HG02678 (cell line): ENCODE measurements around the gene TANGO6.
A peak's percentile ranks its signal among the peaks of the same experiment; 100 is the strongest.

ENCODE experiments used
- ATAC-seq: cut with Tn5 transposase; IDR thresholded peaks from one replicate; pipeline ENCODE4 v1.9.1; 2021; ENCODE audit warnings: mild to moderate bottlenecking, moderate library complexity; ENCODE audit not compliant: unreplicated experiment

Gene TANGO6

GRCh38 chr16:68860978-68861892 is 17.9 kb downstream of the TANGO6 start:
- no peak for ATAC-seq

DNA sequence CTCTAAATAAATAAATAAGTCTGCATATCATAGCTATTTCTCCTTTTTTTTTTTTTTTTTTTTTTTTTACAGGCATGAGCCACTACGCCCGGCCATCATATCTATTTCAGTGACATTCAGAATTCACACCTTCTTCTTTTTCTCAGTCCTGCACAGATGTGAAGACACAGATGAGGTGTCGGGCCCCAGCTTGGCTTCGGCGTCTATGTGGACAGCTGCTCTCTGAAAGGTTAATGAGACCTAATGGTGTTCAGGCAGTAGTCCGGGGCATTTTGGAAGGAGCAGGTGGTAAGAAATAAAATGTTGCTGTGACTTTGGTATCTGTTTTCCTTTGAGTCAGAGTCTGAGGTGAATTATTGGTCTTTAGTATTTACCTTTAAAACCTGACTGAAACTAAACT is 23.6 kb downstream of the TANGO6 start:
- no peak for ATAC-seq

DNA sequence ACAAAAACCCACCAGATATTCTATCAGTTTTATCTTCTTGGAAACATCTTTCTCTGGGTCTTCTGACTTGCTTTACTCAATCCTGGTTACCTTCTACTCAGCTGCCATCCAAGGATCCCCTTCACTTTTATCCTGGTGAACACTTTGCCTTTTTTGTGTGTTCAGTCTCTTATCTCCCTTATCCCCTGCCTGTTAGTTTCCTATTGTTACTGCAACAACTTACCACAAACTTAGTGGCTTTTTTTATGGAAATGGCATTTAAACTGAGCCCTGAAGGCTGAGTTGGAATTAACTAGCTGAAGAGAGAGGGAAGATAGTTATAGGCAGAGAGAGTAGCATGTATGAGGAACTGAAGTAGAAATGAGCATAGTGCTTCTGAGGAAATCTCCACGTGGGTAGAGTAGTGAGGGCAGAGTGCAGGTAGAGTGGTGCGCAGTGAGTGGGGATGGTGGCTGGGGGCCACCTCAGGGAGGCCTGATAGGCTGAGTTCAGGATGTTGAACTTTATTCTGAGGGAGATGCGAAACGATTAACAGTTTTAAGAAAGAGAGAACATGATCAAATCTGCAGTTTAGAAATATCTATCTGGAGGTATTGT is 26.3 kb downstream of the TANGO6 start:
- ATAC-seq, result no peak

- ATAC-seq, result no peak
These were observed 30.5 kb downstream of the TANGO6 start for GRCh38 chr16:68873635-68874471.

DNA sequence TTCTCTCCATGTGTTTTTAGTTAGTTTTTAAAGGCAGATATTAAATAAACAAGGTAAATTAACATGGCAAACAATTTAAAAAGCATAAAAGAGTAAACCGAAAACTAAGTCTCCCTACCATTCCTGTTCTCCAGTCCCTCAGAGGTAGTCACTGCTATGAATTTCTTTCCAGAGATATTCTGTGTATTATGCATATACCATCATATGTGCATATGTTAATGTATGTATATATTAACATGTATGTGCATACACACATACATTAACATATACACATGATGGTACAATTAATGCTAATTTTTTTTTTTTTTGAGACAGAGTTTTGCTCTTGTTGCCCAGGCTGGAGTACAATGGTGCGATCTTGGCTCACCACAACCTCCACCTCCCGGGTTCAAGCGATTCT is 32.5 kb downstream of the TANGO6 start:
- no peak for ATAC-seq

GRCh38 chr16:68883685-68884084 is 40.4 kb downstream of the TANGO6 start:
- no peak for ATAC-seq

GRCh38 chr16:68884401-68884800 is 41.1 kb downstream of the TANGO6 start:
- no peak for ATAC-seq

DNA sequence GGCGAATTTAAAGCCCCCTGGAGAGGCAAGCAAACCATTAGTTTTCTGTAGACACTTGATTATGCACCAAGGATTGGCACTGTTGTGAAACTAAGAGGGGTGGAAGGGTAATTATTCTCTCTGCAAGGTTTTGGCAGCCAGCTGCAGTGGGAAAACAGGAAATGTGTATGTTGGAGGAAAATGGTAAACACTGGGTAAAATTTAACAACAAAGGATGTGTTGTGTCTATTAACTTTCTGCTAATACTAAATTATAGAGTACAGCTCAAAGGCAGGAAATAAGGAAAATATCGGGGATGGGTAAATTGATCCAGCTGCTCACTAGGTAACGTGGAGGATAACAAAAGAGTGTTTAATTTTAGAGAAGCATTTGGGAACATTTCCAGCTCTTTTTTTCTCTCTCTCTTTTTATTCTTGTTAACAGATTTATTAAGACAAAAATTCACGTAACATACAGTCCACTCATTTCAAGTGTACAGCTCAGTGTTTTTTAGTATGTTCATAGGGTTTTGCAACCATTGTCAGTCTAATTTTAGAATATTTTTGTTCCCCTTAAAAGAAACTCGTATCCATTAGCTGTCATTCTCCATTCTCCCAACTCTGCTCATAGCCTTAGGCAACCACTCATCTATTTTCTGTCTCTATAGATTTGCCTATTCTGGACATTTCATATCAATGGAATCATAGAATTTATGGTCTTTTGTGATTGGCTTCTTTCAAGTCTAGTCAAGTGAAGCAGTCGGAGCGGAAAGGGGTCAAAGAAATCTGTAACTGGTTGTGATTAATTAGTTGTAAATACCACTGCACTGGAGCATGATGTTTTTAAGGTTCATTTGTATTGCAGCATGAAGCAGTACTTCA is 41.8 kb downstream of the TANGO6 start:
- no peak for ATAC-seq

DNA sequence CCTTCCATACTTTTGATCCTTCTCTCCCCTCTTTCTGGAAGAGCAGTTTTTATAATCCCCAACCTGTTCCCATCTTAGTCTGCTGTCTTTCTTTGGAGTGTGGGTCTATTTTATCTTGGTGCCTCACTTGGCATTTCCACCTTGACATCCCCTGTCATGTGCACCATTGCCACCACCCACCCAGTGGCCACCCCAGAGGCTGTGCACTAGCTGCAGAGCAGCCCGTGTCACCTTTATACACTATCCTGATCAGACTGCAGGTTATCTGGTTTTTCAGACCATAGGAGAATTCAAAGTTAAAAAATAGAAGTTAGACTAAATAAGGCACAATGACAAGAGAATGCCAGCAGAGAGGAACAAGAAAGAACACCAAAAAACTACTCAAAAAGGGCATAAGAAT is 43.8 kb downstream of the TANGO6 start:
- no peak for ATAC-seq

DNA sequence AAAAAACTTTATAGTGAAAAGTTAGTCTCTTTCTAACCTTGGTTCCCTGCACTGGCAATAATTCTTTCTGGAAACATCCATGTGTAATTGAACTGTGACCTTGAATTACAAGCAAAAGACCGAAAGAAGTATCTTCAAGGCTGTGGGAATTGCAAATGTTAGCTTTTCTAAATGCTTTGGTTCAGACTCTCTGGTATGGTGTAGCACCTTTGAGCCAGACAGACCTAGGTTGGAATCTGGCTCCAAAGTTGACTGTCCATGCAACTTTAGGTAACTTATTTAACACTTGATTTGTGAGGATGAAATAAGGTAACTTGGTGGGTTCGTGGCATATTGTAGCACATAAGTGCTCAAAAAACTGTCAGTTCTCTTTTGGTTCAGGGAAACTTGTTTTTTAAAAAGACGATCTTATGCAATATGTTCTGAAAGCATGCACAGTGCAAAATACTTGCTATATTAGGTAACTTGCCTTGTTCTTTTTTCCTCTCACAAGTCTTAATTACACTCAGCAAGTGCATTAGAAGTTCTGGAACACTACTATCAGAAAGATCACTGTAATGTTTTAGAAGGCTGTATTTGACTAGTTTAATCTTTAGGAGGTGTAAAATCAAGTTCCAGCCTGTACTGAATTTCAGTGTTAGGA is 46.3 kb downstream of the TANGO6 start:
- ATAC-seq, result no peak

DNA sequence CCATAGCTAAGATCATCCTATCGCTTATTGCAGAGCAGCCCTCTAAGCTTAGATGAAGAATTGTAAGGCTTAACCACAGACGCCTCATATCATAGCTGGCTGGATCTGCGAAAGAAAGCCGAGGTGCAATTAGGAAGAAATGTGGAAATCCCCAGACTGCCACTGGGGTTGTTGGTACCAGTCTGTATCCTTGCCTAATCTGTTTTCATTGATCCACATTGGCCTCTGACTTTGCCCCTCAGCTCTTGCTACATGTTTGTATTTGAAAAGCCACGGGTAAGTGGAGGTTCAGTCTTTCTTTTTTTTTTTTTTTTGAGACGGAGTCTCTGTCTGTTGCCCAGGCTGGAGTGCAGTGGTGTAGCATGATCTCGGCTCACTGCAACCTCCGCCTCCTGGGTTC is 48.9 kb downstream of the TANGO6 start:
- no peak for ATAC-seq

DNA sequence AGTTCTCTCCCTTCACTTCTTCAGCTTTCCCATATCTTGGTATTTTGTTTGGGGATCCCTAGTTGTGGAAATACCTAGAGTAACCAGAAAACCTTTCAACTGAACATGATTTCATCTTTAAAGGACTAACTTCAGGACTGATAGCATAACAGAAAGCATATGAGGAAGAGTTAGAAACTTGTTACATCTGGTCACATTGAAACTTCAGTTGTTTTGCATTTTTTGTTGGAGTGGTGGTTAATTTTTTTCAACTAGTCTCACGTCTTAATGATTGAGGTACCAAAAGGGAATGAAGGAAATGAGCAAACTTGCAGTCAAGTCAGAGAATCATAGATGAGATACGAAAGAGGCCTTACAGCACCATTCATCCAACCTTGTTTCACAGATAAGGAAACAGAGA is 49.6 kb downstream of the TANGO6 start:
- ATAC-seq, result peak; percentile 55

GRCh38 chr16:68893710-68894705 is 50.7 kb downstream of the TANGO6 start:
- ATAC-seq, result no peak

- no peak for ATAC-seq
These were observed 51.4 kb downstream of the TANGO6 start for GRCh38 chr16:68894714-68895113.

GRCh38 chr16:68898026-68898425 is 54.7 kb downstream of the TANGO6 start:
- ATAC-seq, result no peak

DNA sequence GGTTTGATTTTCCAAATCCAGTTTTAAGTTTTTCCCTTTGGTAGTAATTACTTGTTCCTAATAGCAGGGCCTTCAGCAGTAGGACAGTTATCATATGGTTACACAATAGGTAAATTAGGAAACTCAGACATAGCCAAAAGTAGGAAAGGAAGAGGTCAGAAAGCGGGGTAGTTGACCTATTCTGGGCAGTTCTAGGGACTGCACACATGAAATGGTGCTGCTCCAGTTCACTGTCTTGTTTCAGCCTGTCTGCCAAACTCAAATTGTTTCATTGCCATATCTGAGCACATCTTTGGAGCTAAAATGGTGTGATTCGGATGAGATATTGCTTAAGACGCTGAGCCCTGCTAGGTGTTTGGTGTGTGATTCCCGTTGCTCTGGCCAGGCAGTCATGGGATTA is 56.7 kb downstream of the TANGO6 start:
- ATAC-seq, result no peak

DNA sequence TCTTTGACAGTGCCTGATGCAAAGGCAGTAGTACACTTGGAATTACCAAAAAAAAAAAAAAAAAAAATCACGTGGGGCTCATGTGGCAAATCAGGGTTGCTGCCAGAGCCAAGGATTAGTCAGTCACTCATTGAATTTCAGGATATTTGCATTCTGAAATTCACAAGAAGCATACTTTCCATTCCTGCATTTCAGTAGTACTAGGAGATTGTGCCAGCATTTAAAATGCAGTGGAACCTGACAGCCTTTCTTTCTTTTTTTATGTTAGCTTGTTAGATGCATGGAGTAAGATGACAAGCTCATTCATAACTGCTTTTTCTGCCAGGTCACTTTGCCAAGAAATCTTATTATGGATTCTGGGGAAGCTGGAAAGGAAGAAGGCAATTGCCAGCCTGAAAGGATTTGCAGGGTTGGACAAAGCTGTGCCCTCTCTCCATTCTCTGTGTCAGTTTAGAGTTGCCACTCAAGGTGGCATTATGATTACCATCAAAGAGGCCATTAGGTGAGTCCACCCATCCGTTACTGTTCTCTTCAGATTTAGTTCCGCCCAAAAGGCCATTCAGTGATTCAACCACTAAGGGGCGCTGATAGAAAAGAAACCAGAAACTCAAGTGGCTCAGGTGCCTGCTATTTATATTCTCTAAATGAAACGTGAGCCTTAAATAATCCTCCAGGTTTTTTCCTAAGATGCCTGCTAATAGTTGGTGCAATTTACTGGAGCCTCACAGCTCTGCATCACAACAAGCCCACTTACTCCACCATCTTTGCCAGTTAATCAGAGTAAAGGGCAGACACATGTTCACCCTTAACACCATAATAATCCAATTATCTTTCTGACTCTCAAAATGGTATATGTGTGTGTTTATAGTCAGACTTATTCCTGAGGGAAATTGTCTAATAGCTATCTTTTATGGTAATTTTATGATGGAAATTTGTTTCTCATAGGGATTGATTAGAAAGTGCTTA is 59.0 kb downstream of the TANGO6 start:
- ATAC-seq, result no peak

DNA sequence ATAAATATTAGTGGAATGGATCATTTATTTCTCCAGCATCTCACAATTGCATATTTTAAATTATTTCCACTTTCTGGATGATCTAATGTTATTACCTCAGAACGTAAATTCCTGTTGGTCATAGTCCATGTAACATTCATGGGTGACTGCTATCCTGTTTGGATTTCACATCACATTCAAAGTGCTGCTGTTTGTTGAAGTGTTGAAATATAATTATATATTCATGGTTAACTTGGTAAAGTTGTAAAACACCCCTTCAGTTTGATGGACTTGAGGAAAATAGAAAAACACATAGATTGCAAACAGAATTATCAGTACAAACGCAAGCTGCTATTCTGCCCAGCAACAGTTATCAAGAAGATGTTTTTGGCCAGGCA is 59.6 kb downstream of the TANGO6 start:
- no peak for ATAC-seq
